ENCODE data around the gene KAZN. TPM values are rescaled to one million over a fixed set of nuclear protein-coding genes. Genes with fewer than 3 reads are reported as not detected.

KAZN gene
- total RNA-seq, 4 donors from 2014 or later = 0.77 to 12.3 (median 4.9) TPM

DNA sequence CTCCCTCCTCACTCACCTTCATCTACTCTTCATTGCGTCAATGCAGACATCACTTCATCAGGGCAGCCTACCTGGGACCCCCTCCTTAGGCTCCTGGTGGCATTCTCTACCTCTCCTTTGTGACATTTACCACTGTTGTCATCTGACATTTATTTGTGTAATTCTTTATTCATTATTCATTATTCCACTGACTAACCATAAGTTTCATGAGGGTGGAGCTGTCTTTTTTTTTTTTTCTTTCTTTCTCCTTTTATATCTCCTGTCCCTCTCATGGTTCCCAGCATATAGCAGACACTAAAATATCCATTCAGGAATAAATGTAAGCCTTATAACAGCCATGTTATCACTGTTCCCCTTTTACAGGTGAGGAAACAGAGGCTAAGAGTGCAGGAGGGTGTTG, 126.8 kb downstream of the KAZN start:
- Histone ChIP-seq H3K4me1 (no peaks in the 10 kb centered on the region), H3K9me3 (no peaks in the 10 kb centered on the region), H3K36me3 (no peaks in the 10 kb centered on the region), H3K27me3 (no peaks in the 10 kb centered on the region), H3K27ac (no peak overlapping the region), H3K4me3 (no peak overlapping the region)
- TF ChIP-seq, protein P1, sequence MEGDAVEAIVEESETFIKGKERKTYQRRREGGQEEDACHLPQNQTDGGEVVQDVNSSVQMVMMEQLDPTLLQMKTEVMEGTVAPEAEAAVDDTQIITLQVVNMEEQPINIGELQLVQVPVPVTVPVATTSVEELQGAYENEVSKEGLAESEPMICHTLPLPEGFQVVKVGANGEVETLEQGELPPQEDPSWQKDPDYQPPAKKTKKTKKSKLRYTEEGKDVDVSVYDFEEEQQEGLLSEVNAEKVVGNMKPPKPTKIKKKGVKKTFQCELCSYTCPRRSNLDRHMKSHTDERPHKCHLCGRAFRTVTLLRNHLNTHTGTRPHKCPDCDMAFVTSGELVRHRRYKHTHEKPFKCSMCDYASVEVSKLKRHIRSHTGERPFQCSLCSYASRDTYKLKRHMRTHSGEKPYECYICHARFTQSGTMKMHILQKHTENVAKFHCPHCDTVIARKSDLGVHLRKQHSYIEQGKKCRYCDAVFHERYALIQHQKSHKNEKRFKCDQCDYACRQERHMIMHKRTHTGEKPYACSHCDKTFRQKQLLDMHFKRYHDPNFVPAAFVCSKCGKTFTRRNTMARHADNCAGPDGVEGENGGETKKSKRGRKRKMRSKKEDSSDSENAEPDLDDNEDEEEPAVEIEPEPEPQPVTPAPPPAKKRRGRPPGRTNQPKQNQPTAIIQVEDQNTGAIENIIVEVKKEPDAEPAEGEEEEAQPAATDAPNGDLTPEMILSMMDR (IDR thresholded peaks at IDR 0.05) = no peak
- no peak for TF ChIP-seq POLR2A (IDR thresholded peaks at IDR 0.05)
- intact Hi-C loops (cut with DNase I; ENCODE audit: low total_unique reads) = no loop called here
- no peak for DNase-seq

DNA sequence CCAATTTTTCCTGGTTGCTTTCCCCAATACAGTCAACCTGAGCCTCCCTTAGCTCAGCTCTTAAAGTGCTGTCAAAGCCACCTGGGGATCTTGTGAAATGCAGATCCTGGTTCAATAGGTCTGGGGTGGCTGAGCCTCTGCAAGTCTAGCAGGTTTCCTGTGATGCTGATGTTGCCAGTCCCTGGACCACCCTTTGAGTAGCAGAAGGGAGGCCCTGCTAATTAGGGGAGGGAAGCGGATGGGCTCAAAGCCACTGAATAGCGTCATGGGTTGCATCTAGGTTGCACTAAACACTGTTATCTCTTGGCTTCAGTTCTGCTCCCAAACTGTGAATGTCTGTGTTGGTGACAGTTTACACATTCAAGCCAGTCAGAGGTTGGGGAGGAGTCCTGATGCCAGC, 127.2 kb downstream of the KAZN start:
- no peak for DNase-seq
- Histone ChIP-seq H3K4me1 (no peaks in the 10 kb centered on the region), H3K27me3 (no peaks in the 10 kb centered on the region), H3K4me3 (no peak overlapping the region), H3K9me3 (no peaks in the 10 kb centered on the region), H3K27ac (no peak overlapping the region), H3K36me3 (no peaks in the 10 kb centered on the region)
- intact Hi-C loops (cut with DNase I; ENCODE audit: low total_unique reads) = no loop called here
- TF ChIP-seq, protein P1 (IDR thresholded peaks at IDR 0.05) = no peak
- TF ChIP-seq POLR2A (IDR thresholded peaks at IDR 0.05) = no peak

DNA sequence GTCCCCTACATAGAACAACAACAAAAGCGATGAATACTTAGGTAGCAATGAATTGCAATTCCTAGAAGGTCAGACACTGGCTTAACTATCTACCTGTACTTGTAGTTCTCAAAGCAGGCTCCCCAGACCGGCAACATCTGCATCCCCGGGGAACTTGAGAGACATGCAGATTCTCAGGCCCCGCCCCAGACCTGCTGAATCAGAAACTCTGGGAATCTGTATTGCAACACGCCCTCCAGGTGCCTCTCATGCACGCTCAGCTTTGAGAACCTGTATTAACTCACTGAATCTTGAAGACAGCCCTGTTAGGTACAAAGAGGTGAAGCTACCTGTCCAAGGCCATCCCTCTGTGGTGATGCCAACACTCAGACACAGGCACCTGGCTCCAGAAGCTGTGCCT, 128.1 kb downstream of the KAZN start:
- intact Hi-C loops (cut with DNase I; ENCODE audit: low total_unique reads) = no loop called here
- Histone ChIP-seq H3K36me3 (no peaks in the 10 kb centered on the region), H3K27ac (no peak overlapping the region), H3K4me3 (no peak overlapping the region), H3K27me3 (no peaks in the 10 kb centered on the region), H3K4me1 (no peaks in the 10 kb centered on the region), H3K9me3 (no peaks in the 10 kb centered on the region)
- TF ChIP-seq POLR2A (IDR thresholded peaks at IDR 0.05) = no peak
- TF ChIP-seq, protein P1 (IDR thresholded peaks at IDR 0.05) = no peak
- no peak for DNase-seq

DNA sequence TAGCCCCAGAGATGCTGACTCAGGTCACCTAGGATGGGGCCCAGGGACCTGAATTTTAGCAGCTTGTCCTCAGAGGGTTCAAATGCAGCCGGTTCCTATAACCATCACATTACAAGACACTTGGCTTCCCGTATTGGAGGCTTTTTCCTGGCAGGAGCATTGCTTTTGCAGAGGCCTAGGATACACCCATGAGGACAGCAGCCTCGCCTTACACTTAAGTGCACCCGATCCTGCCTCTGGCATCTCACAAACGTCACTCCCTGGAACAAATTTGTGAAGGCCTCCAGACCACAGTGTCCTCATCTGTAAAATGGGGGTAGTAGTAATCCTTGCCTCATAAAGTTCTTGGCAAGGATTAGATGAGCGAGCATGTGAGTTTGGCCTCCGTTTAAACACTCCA, 130.0 kb downstream of the KAZN start:
- no peaks in the 10 kb centered on the region for H3K27me3 ChIP-seq
- H3K4me1 ChIP-seq = no peaks in the 10 kb centered on the region
- no peaks in the 10 kb centered on the region for H3K9me3 ChIP-seq
- H3K4me3 ChIP-seq = no peak overlapping the region
- H3K36me3 ChIP-seq = no peaks in the 10 kb centered on the region
- H3K27ac ChIP-seq = no peak overlapping the region
- intact Hi-C loops (cut with DNase I; ENCODE audit: low total_unique reads) = no loop called here
- no peak for TF ChIP-seq POLR2A (IDR thresholded peaks at IDR 0.05)
- TF ChIP-seq, protein P1 (IDR thresholded peaks at IDR 0.05) = no peak
- DNase-seq = no peak

DNA sequence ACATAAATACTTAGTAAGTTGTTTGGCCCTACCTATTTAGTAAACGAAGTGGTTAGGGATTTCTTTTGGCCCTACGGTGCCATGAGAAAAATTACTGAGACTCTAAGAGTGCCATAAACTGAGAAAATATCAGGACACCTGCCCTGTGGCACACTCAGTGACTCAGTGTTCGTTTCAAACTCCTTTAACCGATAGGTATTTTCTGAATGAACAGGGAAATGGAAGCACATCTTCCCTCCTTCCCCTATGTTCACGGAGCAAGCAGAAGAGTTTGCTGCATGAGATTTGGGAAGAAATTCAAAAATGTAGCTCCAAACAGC, 134.2 kb downstream of the KAZN start:
- no peak for DNase-seq
- TF ChIP-seq, protein P1 (IDR thresholded peaks at IDR 0.05) = no peak
- no peak for TF ChIP-seq POLR2A (IDR thresholded peaks at IDR 0.05)
- H3K9me3 ChIP-seq = no peaks in the 10 kb centered on the region
- H3K4me1 ChIP-seq = no peaks in the 10 kb centered on the region
- no peak overlapping the region for H3K4me3 ChIP-seq
- intact Hi-C loops (cut with DNase I; ENCODE audit: low total_unique reads) = no loop called here
- no peaks in the 10 kb centered on the region for H3K27me3 ChIP-seq
- no peak overlapping the region for H3K27ac ChIP-seq
- H3K36me3 ChIP-seq = no peaks in the 10 kb centered on the region
